ENCODE measurements around the gene TMEM185A. TPM values are rescaled to one million over a fixed set of nuclear protein-coding genes. Genes with fewer than 3 reads are reported as not detected.
"Not testable (repeated sequence)": the region's sequence is repeated elsewhere in the genome, so short reads cannot be mapped to it uniquely, and the experiment has no call there.

The TMEM185A gene
- polyA plus RNA-seq, 10 donors: 26.9 to 39.5 (median 30.2) TPM

- DNase-seq: no peak
Measured at GRCh38 chrX:149628768-149629167, 2.8 kb downstream of the TMEM185A start.

GRCh38 chrX:149628280-149628679 lies 3.3 kb downstream of the TMEM185A start:
- DNase-seq: no peak

GRCh38 chrX:149626829-149627228 lies 4.8 kb downstream of the TMEM185A start:
- not testable (repeated sequence) for DNase-seq

GRCh38 chrX:149619662-149620061 lies 11.9 kb downstream of the TMEM185A start:
- DNase-seq: not testable (repeated sequence)

GRCh38 chrX:149618871-149619270 lies 12.7 kb downstream of the TMEM185A start:
- no peak for DNase-seq

- no peak for DNase-seq
Measured at GRCh38 chrX:149611623-149612175, 19.9 kb downstream of the TMEM185A start.

- DNase-seq: no peak
Measured at GRCh38 chrX:149610511-149610910, 21.1 kb downstream of the TMEM185A start.

GRCh38 chrX:149607699-149608098 lies 23.9 kb downstream of the TMEM185A start:
- no peak for DNase-seq

GRCh38 chrX:149605248-149605885 lies 26.2 kb downstream of the TMEM185A start:
- DNase-seq: not testable (repeated sequence)

GRCh38 chrX:149598603-149599002 lies 33.0 kb downstream of the TMEM185A start:
- not testable (repeated sequence) for DNase-seq

- not testable (repeated sequence) for DNase-seq
Measured at GRCh38 chrX:149595943-149596342, 35.6 kb downstream of the TMEM185A start.

- not testable (repeated sequence) for DNase-seq
Measured at GRCh38 chrX:149595214-149595613, 36.4 kb downstream of the TMEM185A start, which contains the start of gene HSFX2. HSFX2 (minus strand) TSS chrX:149595314; CDS start chrX:149594700, 614 bp downstream.

- DNase-seq: not testable (repeated sequence)
Measured at GRCh38 chrX:149590993-149591392, 40.6 kb downstream of the TMEM185A start.

GRCh38 chrX:149587359-149587758 lies 44.2 kb downstream of the TMEM185A start, which contains the start of gene MAGEA9B:
MAGEA9B (minus strand) TSS chrX:149587459; CDS start chrX:149583179, 4,280 bp downstream.
- DNase-seq: not testable (repeated sequence)

GRCh38 chrX:149585631-149586030 lies 46.0 kb downstream of the TMEM185A start:
- DNase-seq: not testable (repeated sequence)

GRCh38 chrX:149573456-149573855 lies 58.1 kb downstream of the TMEM185A start:
- not testable (repeated sequence) for DNase-seq

GRCh38 chrX:149572743-149573142 lies 58.8 kb downstream of the TMEM185A start:
- no peak for DNase-seq

GRCh38 chrX:149571770-149572169 lies 59.8 kb downstream of the TMEM185A start:
- DNase-seq: no peak

- DNase-seq: no peak
Measured at GRCh38 chrX:149570668-149571067, 60.9 kb downstream of the TMEM185A start.

GRCh38 chrX:149569770-149570169 lies 61.8 kb downstream of the TMEM185A start:
- DNase-seq: no peak

- DNase-seq: no peak
Measured at GRCh38 chrX:149568701-149569296, 62.8 kb downstream of the TMEM185A start.

GRCh38 chrX:149567621-149568417 lies 63.8 kb downstream of the TMEM185A start:
- no peak for DNase-seq

Data from muscle of back (tissue), 11 donors.